ENCODE data around the gene ACER1. TPM values are rescaled to one million over a fixed set of nuclear protein-coding genes. Genes with fewer than 3 reads are reported as not detected.

Gene ACER1
- total RNA-seq, 1 donor from 2014 or later, result not detected

DNA sequence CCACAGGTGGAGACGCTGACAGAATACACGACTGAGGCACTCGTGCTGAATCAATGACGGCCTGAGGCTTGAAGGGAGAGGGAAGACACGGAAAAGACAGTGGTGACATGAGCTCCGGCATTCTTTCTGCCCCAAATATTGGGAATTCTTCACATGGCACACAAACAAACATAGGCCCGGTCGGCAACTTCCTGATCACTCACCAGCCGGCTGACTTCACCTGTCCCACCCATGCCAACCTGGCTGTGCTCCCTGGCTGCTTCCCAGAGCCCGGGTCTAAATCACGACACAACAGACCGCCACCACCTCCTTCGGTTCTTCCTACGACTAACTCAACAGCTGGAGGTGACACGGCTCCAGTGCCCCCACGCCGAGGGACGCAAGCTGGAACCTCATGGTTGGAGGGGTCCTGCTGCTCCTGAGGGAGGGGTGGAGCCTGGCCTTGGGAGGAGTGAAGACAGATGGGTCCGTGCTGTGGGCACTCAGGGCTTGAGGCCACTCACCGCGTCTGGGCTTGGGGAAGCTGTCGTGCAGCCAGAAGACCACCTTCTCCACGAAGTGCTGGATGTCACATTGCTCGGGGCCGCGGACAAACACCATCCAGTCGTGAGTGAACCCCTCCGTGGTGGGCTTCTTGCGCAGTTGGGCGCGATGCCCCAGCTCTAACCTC is 63.2 kb downstream of the ACER1 start:
- H3K27me3 Mint-ChIP-seq (ENCODE audit: unreplicated experiment), result no peaks in the 10 kb centered on the region
- H3K9me3 Mint-ChIP-seq (ENCODE audit: unreplicated experiment), result no peaks in the 10 kb centered on the region
- H3K4me3 Mint-ChIP-seq (ENCODE audit: unreplicated experiment), result no peak overlapping the region
- peaks cover 15% of the 10 kb centered on the region for H3K36me3 Mint-ChIP-seq (ENCODE audit: unreplicated experiment)
- TF ChIP-seq CTCF (IDR thresholded peaks at IDR 0.05), result no peak
- no peak for DNase-seq (ENCODE audit: extremely low spot score, unreplicated experiment)
- peaks cover 46% of the 10 kb centered on the region for H3K4me1 Mint-ChIP-seq (ENCODE audit: unreplicated experiment)
- H3K27ac Mint-ChIP-seq (ENCODE audit: unreplicated experiment), result no peak overlapping the region

DNA sequence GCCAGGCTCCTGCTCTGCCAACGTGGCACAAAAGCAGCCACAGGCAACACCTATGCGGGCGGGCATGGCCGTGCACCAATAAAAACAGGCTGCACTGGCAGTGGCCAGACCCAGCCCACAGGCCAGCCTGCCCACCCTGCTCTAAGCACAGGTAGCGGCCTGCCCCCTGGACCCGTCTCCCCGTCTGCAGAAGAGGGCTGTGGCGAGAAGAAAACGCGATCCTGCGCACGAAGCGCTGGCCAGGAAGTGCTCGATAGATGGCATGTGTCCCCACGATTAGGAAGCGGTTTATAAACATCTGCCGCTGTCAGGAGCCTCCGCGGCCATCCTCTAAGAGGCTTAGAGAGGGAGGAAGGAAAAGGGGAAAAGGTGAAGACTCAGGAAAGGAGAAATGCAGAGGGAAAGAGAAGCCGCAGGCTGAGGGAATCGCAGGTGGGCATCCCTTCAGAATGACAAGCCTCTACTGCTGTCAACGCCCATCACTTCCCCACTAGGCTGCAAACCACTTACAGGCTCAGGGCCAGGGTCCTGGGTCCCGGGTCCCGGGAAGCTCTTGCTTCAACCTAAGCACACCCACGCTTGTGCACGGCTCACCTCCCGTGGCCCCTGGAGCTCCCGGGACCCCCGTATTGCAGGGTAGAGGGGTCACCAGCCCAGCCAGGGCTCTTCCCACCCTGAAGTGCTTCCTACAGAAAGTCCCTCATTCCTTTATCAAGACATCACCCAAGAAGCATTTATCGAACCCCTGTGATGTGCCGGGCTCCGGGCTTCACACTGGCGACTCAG is 64.1 kb downstream of the ACER1 start:
- Mint-ChIP-seq H3K27me3 (ENCODE audit: unreplicated experiment) (no peaks in the 10 kb centered on the region), H3K9me3 (ENCODE audit: unreplicated experiment) (no peaks in the 10 kb centered on the region), H3K27ac (ENCODE audit: unreplicated experiment) (no peak overlapping the region), H3K36me3 (ENCODE audit: unreplicated experiment) (peaks cover 16% of the 10 kb centered on the region), H3K4me1 (ENCODE audit: unreplicated experiment) (peaks cover 46% of the 10 kb centered on the region), H3K4me3 (ENCODE audit: unreplicated experiment) (no peak overlapping the region)
- no peak for DNase-seq (ENCODE audit: extremely low spot score, unreplicated experiment)
- TF ChIP-seq CTCF (IDR thresholded peaks at IDR 0.05), result no peak

- Mint-ChIP-seq H3K27ac (ENCODE audit: unreplicated experiment) (no peak overlapping the region), H3K27me3 (ENCODE audit: unreplicated experiment) (no peaks in the 10 kb centered on the region), H3K4me3 (ENCODE audit: unreplicated experiment) (no peak overlapping the region), H3K4me1 (ENCODE audit: unreplicated experiment) (peaks cover 46% of the 10 kb centered on the region), H3K9me3 (ENCODE audit: unreplicated experiment) (no peaks in the 10 kb centered on the region), H3K36me3 (ENCODE audit: unreplicated experiment) (peaks cover 18% of the 10 kb centered on the region)
- TF ChIP-seq CTCF (IDR thresholded peaks at IDR 0.05), result no peak
- no peak for DNase-seq (ENCODE audit: extremely low spot score, unreplicated experiment)
These were observed 65.0 kb downstream of the ACER1 start for GRCh38 chr19:6268382-6268771.

- DNase-seq (ENCODE audit: extremely low spot score, unreplicated experiment), result no peak
- H3K9me3 Mint-ChIP-seq (ENCODE audit: unreplicated experiment), result no peaks in the 10 kb centered on the region
- peaks cover 18% of the 10 kb centered on the region for H3K36me3 Mint-ChIP-seq (ENCODE audit: unreplicated experiment)
- H3K27me3 Mint-ChIP-seq (ENCODE audit: unreplicated experiment), result no peaks in the 10 kb centered on the region
- TF ChIP-seq CTCF (IDR thresholded peaks at IDR 0.05), result no peak
- H3K4me1 Mint-ChIP-seq (ENCODE audit: unreplicated experiment), result peaks cover 43% of the 10 kb centered on the region
- no peak overlapping the region for H3K27ac Mint-ChIP-seq (ENCODE audit: unreplicated experiment)
- H3K4me3 Mint-ChIP-seq (ENCODE audit: unreplicated experiment), result no peak overlapping the region
These were observed 65.6 kb downstream of the ACER1 start for GRCh38 chr19:6267552-6268381.

All from osteocyte (in vitro differentiated cells).